ENCODE data around the gene CCL27.

The CCL27 gene, protein sequence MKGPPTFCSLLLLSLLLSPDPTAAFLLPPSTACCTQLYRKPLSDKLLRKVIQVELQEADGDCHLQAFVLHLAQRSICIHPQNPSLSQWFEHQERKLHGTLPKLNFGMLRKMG

DNA sequence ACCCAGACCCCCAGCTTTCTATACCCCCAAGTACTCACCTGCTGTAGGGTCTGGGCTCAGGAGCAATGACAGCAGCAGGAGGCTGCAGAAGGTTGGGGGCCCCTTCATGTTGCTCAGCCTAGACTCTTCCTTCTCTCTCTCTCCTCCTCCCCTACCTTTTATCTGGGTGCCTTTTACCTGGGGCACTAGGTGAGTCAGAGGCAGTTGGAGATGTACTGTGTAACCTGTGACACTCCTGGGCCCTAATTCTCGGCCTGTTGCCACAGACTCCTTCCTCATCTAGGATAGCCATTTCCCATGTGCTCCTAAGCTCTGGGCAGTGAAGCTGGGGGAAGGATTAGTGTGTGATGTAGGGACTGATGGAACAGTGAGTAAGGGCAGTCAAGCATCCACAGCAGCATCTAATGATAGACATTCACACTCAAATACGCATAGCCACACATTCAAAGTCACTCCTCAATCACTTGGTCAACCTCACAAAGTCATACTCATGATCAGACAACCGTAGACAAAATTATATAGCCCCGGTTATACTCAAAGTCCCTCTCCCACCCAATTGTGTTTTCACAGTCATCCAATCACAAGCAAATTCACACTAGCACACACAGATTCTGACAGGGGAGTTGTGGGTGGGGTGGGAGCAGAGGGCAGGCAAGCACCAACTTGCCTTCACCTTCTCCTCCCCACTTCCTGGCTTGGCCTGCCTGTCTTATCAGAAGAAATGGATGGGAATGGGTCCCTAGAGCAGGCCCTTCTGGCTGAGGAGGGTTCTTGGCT, at the start of gene CCL27:
CCL27 (minus strand) TSS at position 132 of the 777 bp plus-strand sequence; CDS start at position 108, 24 bp downstream.
- no peak for DNase-seq (ENCODE audit: low read depth, low spot score)

DNA sequence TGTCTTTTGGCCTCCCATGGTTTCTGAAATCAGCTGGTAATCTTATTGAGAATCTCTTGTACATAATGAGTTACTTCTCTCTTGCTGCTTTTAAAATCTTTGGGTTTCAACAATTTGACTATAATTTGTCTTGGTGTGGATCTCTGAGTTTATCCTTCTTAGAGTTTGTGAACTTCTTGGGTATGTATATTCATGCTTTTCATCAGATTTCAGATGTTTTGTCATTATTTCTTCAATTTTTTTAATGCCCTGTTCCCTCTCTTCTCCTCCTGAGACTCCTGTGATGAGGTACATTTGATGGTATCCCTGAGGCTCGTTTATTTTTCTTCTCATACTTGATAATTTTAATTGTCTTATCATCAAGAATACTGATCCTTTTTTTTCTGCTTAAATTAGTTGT, 49.7 kb upstream of the CCL27 start:
- no peak for DNase-seq (ENCODE audit: low read depth, low spot score)

DNA sequence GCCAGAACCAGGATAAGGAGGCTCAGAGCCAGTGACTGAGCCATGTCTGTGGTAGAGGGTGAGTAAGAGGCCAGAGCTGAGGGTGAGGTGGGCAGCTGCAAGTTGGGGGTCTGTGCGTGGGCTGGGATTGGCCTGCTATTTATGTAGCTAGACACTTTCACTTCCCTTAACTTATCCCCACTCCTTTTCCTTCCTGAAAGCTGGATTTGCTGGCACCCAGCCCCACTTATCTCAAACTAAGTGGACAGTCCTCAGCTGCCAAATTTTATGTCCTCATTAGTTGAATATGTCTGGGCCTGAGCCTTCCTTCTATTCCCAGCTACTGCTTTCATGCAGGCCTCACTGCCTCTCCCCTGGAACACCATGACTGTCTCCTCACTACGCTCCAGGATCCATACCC, 47.6 kb upstream of the CCL27 start, which contains the start of gene CCL21:
CCL21 (minus strand) TSS at position 114 of the 400 bp plus-strand sequence; CDS start at position 44, 70 bp downstream.
- DNase-seq (ENCODE audit: low read depth, low spot score), result no peak

DNA sequence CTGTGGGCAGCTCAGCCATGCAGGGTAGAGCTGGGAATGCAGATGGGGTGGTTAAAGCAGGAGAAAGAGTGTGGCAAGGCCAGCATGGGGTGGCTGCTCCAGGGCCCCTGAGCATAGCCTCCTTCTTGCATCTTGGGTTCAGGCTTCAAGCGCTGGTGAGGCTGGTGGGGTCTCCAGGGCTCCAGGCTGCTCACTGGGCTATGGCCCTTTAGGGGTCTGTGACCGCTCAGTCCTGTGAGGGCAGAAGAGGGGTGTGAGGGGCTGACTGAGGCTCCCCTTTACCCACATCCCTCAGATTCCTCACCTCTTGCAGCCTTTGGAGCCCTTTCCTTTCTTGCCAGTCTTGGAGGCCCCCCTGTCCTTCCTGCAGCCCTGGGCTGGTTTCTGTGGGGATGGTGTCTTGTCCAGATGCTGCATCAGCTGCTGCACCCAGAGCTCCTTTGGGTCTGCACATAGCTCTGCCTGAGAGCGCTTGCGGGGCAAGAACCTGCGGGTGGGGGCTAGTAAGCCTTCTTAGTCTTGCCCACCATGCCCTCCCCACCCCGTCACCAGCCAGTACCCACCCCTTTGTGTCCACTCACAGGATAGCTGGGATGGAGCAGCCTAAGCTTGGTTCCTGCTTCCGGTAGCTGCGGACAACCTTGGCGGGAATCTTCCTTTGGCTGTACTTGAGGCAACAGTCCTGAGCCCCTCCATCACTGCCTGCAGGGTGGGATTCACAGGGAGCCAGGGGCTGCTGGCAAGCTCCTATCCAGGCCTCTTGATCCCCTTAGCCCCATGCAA, 46.9 kb upstream of the CCL27 start:
- DNase-seq (ENCODE audit: low read depth, low spot score), result no peak

DNA sequence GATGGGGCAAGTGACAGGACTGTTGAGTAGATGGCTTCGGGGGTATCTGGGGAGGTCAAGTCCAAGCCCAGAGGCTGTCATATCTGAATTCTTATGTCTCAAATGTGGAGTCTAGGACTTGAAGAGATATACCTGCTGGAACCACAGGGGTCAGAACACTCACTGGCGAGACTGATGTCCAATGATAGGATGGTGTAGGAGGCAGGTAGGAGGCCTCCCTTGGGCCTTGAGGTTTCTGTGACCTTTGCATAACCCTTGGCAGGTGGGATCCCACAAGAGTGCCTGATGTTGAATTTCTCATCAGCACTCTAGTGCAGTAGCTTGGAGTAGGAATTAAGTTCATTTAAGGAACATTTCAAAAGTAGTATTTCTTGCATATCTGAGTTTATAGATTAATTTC, 44.7 kb upstream of the CCL27 start:
- no peak for DNase-seq (ENCODE audit: low read depth, low spot score)

DNA sequence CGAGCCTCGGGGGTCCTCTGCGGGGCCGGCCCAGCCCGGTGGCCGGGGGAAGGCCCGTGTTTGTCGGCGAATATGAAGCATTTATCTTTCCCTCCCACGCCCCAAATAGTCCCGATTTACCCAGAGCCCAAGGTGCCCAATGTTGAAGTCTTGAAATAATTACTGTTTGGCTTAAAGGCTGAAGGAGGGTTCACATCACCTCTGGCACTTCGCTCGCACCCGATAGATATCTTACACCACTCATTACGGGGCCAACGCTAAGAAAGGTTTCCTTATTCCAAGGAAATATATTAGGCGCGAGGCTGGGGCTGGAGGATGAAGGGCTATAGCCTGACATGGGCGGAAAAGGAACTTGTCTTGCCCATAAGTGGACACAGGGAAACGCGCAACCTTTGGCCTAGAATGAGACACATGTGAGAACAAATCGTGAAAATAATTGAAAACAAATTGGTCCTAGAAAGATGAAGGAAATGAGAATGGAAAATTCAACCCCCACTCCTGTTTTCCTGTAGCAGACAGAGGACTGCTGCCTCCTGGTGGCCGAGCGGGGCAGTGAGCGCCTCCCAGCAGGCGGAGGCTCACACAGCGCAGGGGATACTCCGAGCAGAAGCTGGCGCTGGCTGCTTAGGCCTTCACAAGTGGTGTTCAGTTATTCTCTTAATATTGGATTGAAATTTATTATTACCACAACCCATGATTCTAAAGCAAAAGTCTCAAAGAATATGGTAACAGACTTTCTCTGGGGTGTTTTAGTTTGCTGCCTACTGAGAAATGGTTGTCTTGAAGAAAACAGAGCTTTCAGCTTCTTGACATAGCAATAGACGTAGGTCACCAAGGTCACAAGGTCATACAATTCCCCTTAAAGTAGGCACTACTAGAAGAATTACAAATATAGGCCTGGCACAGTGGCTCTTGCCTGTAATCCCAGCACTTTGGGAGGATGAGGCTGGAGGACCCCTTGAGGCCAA, 39.6 kb upstream of the CCL27 start:
- peak; percentile 59 for DNase-seq (ENCODE audit: low read depth, low spot score)

DNA sequence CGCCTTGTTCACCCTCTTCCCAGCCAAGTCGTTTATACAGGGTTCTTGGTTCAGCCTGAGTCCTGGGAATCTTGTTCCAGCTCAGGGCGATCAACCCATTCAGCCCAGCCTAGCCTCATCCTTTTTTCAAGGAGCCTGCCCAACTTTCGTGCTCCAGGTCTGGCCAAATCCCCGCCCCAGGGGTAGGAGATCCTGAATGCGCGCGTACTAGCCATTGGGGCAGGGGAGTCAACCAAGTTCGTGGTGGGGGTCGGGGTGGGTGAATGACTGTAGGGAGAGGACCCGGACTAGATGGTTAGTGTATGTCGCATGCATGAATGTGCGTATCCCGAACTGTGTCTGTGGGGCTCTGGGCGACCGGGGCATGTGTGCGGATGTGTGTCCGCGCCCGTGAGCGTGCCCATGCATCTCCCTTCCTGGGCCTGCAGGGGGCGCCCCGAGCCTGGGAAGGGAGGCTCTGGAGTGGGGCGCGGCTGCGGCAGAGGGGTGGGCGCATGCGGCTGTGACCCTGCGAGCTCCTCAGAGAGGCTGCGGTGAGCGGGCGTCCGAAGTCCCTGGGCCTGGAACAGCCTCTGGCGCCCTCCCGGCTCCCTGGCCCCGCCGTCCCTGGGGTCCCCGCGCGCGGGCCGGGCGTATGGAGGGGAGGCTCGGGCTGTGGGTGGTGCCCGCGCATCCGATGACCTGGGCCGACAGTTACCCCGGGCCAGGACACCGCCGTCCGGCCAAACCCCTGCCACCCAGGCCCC, 38.7 kb upstream of the CCL27 start:
- peak; percentile 7 for DNase-seq (ENCODE audit: low read depth, low spot score)

DNA sequence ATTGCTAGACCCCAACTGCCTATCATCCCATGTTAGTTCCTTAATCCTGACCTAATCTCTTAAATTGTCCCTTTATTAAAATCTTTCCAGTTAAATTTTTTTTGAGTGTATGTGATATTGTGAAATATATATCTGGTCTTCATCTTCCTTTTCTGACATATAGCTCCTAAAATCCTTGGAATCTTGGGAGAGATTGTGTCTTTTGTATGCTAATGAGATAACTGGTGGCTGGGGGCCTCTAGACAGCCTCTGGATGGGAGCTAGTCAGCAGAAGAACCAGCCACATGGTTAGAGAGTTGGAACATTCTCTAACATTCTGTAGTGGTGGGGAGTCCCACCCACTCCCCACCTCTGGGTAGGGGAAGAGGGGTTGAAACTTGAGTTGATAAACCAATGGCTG, 32.4 kb upstream of the CCL27 start:
- DNase-seq (ENCODE audit: low read depth, low spot score), result no peak

DNA sequence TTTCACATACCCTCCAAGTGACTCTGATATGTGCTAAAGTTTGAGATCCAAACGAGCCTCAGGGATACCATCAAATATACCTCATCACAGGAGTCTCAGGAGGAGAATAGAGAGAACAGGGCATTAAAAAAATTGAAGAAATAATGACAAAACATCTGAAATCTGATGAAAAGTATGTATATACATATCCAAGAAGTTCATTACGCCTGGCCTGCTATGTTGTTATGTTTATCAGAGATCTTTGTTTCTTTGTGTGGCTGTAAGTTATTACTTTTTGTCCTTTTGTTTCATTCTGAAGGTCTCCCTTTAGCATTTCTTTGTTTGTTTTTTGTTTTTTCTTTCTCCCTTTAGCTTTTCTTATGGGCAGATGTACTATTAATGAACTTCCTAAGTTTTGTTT, 31.1 kb upstream of the CCL27 start:
- no peak for DNase-seq (ENCODE audit: low read depth, low spot score)

DNA sequence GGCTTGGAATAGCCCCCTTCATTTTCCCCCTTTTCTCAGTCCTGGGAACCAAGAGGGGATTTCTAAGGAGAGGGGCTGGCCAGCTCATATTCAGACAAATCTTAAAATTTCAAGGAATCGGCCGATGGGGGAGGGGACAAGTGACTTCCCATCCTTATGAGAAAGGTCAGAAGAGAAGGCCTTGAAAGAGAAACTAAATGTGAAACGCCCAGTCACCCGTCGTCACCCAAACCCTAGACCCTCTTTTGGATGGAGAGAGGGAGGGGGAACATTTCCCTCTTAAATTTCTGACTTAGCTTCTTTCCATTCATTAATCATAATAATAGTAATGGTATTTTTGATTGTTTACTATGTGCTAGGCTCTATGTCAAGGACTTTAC, 29.5 kb upstream of the CCL27 start:
- no peak for DNase-seq (ENCODE audit: low read depth, low spot score)

DNA sequence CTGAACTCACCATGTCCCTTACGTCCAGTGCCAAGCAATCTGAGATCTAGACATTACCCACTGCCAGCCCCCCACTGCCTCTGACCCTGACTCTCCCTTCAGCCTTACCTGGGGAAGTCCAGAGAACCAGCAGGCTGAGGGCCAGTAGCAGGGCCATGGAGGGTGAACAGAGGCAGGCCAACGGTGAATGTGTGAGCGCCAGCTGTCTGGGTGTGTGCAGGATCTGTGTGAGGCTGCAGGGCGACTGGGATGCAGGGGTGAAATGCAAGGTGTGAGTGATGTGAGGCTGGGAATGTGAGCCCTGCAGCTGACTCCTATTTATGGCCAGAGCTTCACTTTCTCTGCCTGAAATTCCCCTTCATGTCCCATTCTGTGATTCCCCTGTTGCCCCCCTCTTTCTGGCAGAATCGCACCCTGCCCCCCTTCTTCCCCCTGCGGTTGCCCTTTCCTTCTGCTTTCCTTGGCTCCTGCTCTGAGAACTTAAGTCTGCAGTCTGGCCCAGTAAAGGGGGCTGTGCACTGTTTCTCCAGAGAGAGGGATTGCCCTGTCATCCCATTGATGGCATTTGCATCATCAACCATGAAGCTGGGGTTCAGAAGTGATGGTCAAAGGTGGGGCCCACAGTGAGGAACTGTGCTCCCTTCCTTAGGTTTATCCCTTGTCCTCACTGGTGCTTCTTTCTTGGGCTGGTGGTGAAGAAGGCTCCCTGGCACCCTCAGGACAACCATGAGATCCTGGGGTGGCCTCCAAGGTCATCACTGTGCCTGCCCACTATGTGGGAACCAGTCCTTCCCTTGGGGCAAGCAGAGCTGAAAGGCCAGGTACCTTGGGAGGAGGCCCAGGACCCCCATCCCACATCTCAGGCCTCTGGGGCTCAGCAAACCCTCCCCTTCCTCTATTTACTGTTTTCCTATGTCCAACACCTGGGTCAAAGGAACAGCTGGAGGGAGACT, 28.8 kb upstream of the CCL27 start, which contains the start of gene CCL19:
CCL19 (minus strand) TSS at position 294 of the 953 bp plus-strand sequence; CDS start at position 157, 137 bp downstream.
- DNase-seq (ENCODE audit: low read depth, low spot score), result no peak

DNA sequence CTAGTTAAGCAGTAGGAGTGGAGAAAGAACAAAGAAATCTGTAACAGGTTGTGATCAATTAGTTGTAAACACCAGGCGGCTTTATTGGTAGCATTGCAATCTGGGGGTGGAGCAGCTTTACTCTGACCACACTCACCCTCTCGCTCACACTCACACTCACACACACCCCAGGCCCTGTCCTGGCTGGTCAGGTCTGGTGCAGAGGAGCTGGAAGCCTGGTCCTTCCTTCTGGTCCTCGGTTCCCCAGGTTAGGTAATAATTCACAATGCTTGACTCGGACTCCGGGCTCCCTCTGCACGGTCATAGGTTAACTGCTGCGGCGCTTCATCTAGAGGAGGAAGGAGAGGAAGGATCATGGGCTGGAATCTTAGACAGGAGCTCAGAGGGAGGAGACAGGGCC, 27.1 kb upstream of the CCL27 start:
- DNase-seq (ENCODE audit: low read depth, low spot score), result no peak

DNA sequence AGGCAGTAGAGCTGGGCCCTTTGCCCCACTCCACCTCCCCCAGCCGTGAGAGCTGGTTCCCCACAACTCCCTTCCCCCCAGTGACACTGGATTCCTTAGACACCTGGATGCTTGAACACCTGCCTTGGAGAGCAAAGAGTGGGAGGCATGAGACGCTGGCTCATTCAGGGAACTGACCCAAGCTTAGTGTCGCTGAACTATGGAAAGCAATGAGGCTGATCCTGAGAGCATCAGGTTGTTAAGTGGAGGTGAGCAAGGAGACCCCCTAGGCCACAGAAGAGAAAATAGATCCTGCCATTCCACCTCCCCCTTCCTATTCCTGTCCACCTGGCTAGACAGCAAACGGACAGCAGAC, 26.6 kb upstream of the CCL27 start:
- DNase-seq (ENCODE audit: low read depth, low spot score), result no peak

DNA sequence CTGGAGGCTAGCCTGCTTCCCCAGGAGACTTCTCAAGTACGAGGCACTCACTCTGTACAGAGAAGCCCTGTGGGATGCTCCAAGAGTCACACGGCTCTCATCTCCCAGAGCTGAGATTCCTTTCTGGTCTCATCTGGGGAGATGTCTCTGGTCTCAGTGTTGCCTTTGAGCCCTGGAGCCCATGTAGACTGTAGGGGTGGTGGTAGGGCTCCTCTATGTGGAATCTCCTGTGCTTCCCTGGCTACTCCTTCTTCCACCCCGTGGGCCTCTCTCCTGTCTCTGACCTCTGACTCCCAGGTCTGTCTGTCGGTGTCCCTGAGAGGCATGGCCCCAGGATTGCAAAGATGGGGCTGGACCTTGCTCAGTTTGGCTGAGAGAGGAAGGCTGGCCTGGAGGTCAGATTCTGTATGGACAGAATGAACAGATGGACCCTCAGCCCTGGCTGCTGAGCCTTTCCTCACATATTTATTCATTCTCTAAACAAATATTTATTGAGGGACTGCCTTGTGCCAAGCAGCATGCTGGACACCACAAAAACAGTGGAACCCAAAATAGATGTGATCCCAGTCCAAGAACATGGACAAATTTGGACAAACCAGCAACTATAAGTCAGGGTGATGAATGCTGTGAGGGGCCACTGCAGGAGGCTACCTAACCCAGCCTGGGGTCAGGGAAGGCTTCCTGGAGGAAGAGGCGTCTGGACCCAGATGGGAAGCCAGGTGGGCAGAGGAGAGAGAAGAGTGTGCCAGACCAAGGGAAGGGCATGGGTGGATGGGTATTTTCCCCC, 26.1 kb upstream of the CCL27 start:
- no peak for DNase-seq (ENCODE audit: low read depth, low spot score)

DNA sequence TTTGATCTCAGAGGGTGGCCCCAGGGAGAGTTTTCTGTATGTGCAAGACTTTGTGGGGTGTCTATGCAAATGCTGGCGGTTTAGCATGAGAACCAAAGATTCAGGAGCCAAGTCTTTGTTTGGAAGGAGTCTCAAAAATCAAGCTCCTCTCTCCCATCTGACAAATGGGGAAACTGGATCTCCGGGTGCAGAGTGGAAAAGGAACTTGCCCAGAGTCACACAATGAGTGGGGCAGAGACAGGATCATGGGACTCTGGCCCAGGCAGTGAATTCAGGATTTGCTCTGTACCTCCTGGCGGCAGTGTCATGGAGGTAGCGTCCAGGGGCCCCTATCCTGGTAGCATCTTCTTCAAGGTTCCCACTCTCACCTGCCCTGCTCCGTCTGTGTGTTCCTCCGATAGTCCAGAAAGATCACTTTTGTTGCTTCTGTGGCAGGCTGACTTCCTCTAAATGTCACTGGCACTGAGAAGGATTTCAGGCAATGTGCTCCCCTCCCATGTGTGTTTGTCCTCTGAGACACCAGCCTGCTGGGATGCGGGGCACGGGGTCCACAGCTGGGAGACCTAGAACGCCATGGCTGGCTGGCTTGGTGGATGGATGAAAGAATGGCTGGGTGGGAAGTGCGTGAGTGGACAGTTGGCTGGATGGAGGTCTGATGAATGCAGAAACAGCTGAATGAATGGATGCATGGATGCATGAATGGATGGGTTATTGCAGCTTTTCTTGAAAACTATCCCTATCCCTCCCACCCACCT, 25.0 kb upstream of the CCL27 start:
- DNase-seq (ENCODE audit: low read depth, low spot score), result no peak

DNA sequence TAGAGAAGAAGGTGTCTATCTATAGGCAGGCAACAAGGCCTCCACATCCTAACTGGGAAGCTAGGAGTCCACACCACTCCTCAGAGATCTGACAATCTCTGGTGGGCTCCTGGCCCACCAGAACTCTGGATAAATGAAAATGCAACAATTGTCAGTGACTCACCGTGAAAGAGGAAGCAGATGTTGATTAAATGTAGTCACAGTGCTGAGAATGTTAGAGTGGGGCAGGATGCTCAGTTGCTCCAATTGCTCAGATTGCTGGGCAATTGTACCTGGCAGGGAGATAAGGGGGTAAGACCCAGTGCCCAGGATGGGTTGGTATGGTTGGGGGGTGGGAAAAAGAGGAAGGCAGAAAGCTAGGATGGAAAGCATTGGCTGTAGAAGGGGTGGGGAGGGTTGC, 24.3 kb upstream of the CCL27 start:
- no peak for DNase-seq (ENCODE audit: low read depth, low spot score)

DNA sequence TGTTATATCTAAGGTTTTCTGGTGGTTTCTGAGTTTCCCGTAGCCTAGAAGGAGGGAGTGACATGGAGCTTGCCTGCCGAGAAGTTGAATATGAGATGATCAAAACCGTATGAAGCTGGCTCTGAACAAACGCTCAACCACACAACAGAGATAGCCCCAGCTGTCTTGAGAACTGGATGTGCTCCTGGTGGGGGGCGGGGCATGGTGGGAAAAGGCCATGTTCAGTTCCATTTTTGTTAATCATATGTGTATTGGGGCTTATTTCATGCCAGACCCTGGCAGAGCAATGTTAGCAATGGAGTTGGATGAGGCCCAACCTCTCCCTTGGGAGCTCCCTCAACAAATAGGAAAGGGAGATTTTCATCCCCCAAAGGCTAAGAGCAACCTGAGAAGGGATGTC, 23.8 kb upstream of the CCL27 start:
- no peak for DNase-seq (ENCODE audit: low read depth, low spot score)

DNA sequence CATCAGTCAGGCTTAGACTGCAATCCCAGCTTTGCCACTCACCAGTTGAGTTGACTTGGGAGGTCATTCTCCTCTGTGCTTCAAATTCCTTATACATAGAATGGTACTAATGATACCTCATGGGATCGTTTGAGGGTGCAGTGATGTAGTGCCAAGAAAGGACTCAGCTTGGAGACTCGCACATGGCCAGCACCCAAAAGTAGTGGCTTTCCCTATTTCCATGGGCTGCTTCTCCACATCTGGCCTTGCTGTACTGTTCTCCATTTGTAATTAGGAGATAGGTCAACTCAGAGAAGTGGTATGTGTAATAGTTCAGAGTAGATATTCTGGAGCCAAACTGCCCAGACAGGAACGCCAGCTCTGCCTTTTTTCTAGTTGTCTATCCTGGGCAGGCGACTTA, 23.1 kb upstream of the CCL27 start:
- DNase-seq (ENCODE audit: low read depth, low spot score), result no peak
